ENCODE results near the gene CDK5RAP1. TPM values are rescaled to one million over a fixed set of nuclear protein-coding genes. Genes with fewer than 3 reads are reported as not detected.

Gene CDK5RAP1
- total RNA-seq (2022; extraction: Qiagen RNA extraction; ENCODE audit: low read depth): 32.3 to 36.5 TPM (median 34.6 TPM) in 5 replicates

GRCh38 chr20:33401184-33401920, at the start of gene CDK5RAP1:
TSS of gene CDK5RAP1 (minus strand) at chr20:33401519. CDS start at chr20:33397064, 4,455 bp downstream.

GRCh38 chr20:33443512-33444239, 42.4 kb upstream of the CDK5RAP1 start, which contains the start of gene SNTA1:
TSS of gene SNTA1 (minus strand) at chr20:33443763. CDS start at chr20:33443620, 143 bp downstream.

Other genes starting within 250 kb of the CDK5RAP1 start
- not detected in 5 replicates for gene BPIFA2, start 233.4 kb downstream of the CDK5RAP1 start, total RNA-seq (2022; extraction: Qiagen RNA extraction; ENCODE audit: low read depth)
- gene BPIFA3, start 184.2 kb downstream of the CDK5RAP1 start, total RNA-seq (2022; extraction: Qiagen RNA extraction; ENCODE audit: low read depth): not detected in 5 replicates
- not detected in 5 replicates for gene BPIFA1, start 165.5 kb downstream of the CDK5RAP1 start, total RNA-seq (2022; extraction: Qiagen RNA extraction; ENCODE audit: low read depth)
- gene BPIFB1, start 118.3 kb downstream of the CDK5RAP1 start, total RNA-seq (2022; extraction: Qiagen RNA extraction; ENCODE audit: low read depth): 0.12 to 0.14 TPM in 2 of 5 replicates, not detected in the others
- gene SNTA1, start 42.2 kb upstream of the CDK5RAP1 start, total RNA-seq (2022; extraction: Qiagen RNA extraction; ENCODE audit: low read depth): 9.8 to 12.3 TPM (median 10.3 TPM) in 5 replicates
- gene CBFA2T2, start 88.6 kb upstream of the CDK5RAP1 start, total RNA-seq (2022; extraction: Qiagen RNA extraction; ENCODE audit: low read depth): 5.0 to 7.5 TPM (median 6.5 TPM) in 5 replicates

All from A549 treated with DMSO at 1 μM for 4 hours (cell line).